Measurements from ENCODE around the gene SPI1.

DNA sequence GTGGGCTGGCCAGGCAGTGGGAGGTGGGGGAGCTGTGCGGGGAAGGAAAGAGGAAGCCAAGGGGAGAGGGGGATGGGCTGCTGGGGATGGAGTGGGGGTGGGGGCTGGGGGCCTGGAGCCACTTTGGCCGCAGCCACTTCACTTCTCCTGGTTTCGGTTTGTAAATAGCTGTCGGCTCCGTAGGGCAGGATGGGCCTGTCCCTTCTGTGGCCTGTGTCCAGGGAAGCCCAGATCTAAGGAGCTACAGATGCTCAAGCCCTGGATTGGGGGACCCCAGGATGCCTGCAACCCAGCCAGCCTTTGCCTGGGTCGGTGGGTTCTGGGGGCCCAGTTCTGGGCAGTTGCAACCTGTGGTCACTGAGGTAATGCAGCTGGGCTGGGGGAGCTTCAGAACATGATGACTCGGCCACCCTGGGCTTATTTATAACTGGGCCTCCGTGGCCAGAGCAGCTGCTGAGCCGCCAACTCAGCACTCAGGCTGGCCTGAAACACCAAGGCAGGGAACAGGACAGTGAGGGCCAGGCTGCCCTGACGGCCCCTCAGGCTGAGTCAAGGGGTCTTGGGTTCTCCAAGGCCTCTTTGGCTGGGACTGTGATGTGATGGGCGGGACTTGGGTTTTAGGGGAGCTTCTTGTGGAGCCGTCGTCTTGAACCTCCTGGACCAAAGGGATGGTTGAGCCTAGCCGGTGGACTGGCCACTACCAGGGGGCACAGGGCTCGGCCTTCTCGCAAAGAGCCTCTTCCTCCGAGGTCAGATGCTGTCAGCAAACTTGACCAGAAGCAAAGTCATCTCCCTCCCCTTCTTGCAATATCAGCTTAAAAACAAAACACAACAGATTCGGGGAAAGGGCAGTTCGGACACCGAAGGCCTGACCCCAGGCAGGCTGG is 15.1 kb upstream of the SPI1 start:
- TF ChIP-seq, protein P1, sequence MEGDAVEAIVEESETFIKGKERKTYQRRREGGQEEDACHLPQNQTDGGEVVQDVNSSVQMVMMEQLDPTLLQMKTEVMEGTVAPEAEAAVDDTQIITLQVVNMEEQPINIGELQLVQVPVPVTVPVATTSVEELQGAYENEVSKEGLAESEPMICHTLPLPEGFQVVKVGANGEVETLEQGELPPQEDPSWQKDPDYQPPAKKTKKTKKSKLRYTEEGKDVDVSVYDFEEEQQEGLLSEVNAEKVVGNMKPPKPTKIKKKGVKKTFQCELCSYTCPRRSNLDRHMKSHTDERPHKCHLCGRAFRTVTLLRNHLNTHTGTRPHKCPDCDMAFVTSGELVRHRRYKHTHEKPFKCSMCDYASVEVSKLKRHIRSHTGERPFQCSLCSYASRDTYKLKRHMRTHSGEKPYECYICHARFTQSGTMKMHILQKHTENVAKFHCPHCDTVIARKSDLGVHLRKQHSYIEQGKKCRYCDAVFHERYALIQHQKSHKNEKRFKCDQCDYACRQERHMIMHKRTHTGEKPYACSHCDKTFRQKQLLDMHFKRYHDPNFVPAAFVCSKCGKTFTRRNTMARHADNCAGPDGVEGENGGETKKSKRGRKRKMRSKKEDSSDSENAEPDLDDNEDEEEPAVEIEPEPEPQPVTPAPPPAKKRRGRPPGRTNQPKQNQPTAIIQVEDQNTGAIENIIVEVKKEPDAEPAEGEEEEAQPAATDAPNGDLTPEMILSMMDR (conservative IDR thresholded peaks at IDR 0.05; ENCODE audit: low read length) = no peak
- TF ChIP-seq EZH2phosphoT487 (IDR thresholded peaks at IDR 0.05; ENCODE audit: borderline replicate concordance, low read depth, low read length) = no peak
